Measurements from ENCODE around the gene ALG12. TPM values are rescaled to one million over a fixed set of nuclear protein-coding genes. Genes with fewer than 3 reads are reported as not detected.

ALG12 gene
- total and polyA plus RNA-seq, 2 of the 13 experiments (the other 11 are each of a cell fraction or from before 2014, with no cell fraction given) = 7.8 to 15.8 TPM

- peak; percentile 73 for TF ChIP-seq TFDP2 (CRISPR knock-in tag; IDR thresholded peaks at IDR 0.05)
- TF ChIP-seq CC2D1A (CRISPR knock-in tag; IDR thresholded peaks at IDR 0.05) = no peak
- TF ChIP-seq BCL6 (CRISPR knock-in tag; IDR thresholded peaks at IDR 0.05) = peak; percentile 58; the same call in 1 of the 2 replicates
- no peak for TF ChIP-seq KDM2A (CRISPR knock-in tag; IDR thresholded peaks at IDR 0.05; ENCODE audit: borderline replicate concordance, low read depth)
- TF ChIP-seq ZNF34 (CRISPR knock-in tag; IDR thresholded peaks at IDR 0.05; ENCODE audit: borderline replicate concordance) = no peak
- TF ChIP-seq TEF (CRISPR knock-in tag; IDR thresholded peaks at IDR 0.05) = no peak; the same call in 1 of the 2 replicates
- 0 out of 2 replicates have a peak, but pooled peaks have one; percentile 18 for TF ChIP-seq ZKSCAN8 (CRISPR knock-in tag; IDR thresholded peaks at IDR 0.05; ENCODE audit: borderline replicate concordance)
- TF ChIP-seq SAFB2 (CRISPR knock-in tag; IDR thresholded peaks at IDR 0.05; ENCODE audit: borderline replicate concordance, low read depth) = peak; percentile 25; the same call in 1 of the 2 replicates
- peak; percentile 68; the same call in 1 of the 2 replicates for TF ChIP-seq CENPT (CRISPR knock-in tag; IDR thresholded peaks at IDR 0.05; ENCODE audit: low read depth)
- TF ChIP-seq ZNF543 (CRISPR knock-in tag; IDR thresholded peaks at IDR 0.05) = 0 out of 2 replicates have a peak, but pooled peaks have one; percentile 76
- TF ChIP-seq POLR2A (IDR thresholded peaks at IDR 0.05; ENCODE audit: insufficient read depth in 1 of 2, low read depth in 2 of 2, low read length in 2 of 2) = peak in 1 of 2 experiments; percentile 88; a peak in 2 of 4 replicates
- 0 out of 2 replicates have a peak, but pooled peaks have one; percentile 33 for TF ChIP-seq ETV6 (CRISPR knock-in tag; conservative IDR thresholded peaks at IDR 0.05)
- no peak for TF ChIP-seq ZZZ3 (CRISPR knock-in tag; IDR thresholded peaks at IDR 0.05; ENCODE audit: borderline replicate concordance)
- TF ChIP-seq ZSCAN12 (CRISPR knock-in tag; IDR thresholded peaks at IDR 0.05) = no peak
- 0 out of 2 replicates have a peak, but pooled peaks have one; percentile 53 for TF ChIP-seq ZHX1 (CRISPR knock-in tag; IDR thresholded peaks at IDR 0.05; ENCODE audit: low read depth)
- no peak for TF ChIP-seq SMAD1 (CRISPR knock-in tag; IDR thresholded peaks at IDR 0.05; ENCODE audit: borderline replicate concordance, low read depth)
- no peak for TF ChIP-seq NRL (CRISPR knock-in tag; IDR thresholded peaks at IDR 0.05; ENCODE audit: borderline replicate concordance)
- no peak for TF ChIP-seq KDM5A (IDR thresholded peaks at IDR 0.05; ENCODE audit: borderline replicate concordance, low read length)
- no peak for TF ChIP-seq DMTF1 (CRISPR knock-in tag; IDR thresholded peaks at IDR 0.05)
- peak; percentile 52; the same call in 1 of the 2 replicates for TF ChIP-seq ZNF546 (CRISPR knock-in tag; conservative IDR thresholded peaks at IDR 0.05)
These were observed 42.1 kb upstream of the ALG12 start, which contains the start of gene PIM3 (continued) for GRCh38 chr22:49960159-49961004.
